ENCODE measurements around the gene ICA1L. TPM values are rescaled to one million over a fixed set of nuclear protein-coding genes. Genes with fewer than 3 reads are reported as not detected.

The ICA1L gene
- polyA plus RNA-seq, 1 donor from 2014 or later = 2.2 TPM

DNA sequence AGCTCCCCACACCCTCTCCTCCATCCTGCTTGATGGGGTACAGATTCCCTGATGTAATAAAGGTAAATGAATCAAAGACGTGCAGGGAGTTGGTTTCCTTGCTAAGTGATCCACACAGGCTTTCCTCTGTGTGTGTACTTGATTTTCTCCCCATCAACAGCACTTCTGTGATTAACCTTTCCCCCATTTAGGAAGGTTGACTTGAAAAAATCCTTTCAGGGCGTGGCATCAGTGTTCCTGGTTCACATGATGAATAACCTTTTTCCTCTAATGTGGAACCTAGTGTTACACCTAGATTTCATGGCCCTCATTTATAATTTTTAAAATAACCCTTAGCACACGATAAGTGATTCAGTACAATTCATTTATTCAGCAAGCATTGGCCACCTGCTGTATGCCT is 115.0 kb downstream of the ICA1L start:
- H3K4me3 Mint-ChIP-seq = no peak overlapping the region
- peaks cover 16% of the 10 kb centered on the region for H3K36me3 Mint-ChIP-seq
- peaks cover 0 to 3% (median 2%) of the 10 kb centered on the region in 3 donors for H3K4me1 Mint-ChIP-seq

DNA sequence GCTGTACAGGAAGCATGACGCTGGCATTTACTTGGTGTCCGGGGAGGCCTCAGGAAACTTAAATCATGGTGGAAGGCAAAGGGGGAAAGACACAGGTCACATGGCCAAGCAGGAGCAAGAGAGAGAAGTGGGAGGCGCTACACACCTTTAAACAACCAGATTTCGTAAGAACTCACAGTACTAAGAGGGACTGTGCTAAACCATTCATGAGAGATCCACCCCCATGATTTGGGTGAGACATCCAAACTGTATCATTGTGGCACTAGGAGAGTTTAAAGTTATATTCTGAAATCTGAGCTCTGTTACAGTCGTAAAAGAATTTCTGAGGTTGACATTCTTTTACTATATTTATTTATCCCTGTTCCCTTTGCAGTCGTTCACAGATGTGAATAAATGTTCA is 116.6 kb downstream of the ICA1L start:
- H3K36me3 Mint-ChIP-seq = peaks cover 14% of the 10 kb centered on the region
- H3K4me1 Mint-ChIP-seq = peaks cover 12% of the 10 kb centered on the region in 3 donors
- H3K9me3 Mint-ChIP-seq = peaks cover 0 to 2% (median 0%) of the 10 kb centered on the region in 3 donors
- no peaks in the 10 kb centered on the region for H3K27me3 Mint-ChIP-seq
- peak overlapping the region in 2 of 3 donors; percentile 65 to 67 for H3K27ac Mint-ChIP-seq
- no peak overlapping the region for H3K4me3 Mint-ChIP-seq

More for the DNA sequence above, 115.0 kb downstream of the ICA1L start:
- Mint-ChIP-seq H3K9me3 (peaks cover 0 to 2% (median 0%) of the 10 kb centered on the region in 3 donors), H3K27me3 (no peaks in the 10 kb centered on the region), H3K27ac (no peak overlapping the region)

DNA sequence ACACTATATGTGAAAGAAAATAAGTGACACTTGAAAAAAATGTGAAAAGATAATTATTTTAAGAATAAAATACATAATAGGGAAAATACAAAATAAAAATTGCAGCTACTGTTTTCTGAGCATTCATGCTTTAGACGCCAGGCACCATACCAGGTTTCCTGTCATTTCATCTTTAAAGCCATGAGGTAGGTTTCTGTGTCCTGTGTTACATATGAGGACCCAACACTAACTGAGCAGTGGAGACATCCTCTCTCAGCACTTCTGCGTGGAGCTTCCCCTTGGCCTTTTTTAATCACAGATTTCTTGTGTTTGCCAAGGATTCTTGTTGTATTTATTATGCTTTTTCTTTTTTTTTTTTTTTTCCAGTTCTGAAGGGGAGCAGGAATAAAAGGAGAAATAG is 119.5 kb downstream of the ICA1L start:
- peaks cover 20 to 32% (median 28%) of the 10 kb centered on the region in 3 donors for H3K4me1 Mint-ChIP-seq
- H3K9me3 Mint-ChIP-seq = peaks cover 0 to 2% (median 0%) of the 10 kb centered on the region in 3 donors
- H3K27ac Mint-ChIP-seq = no peak overlapping the region
- H3K27me3 Mint-ChIP-seq = no peaks in the 10 kb centered on the region
- no peak overlapping the region for H3K4me3 Mint-ChIP-seq
- peaks cover 10% of the 10 kb centered on the region for H3K36me3 Mint-ChIP-seq

DNA sequence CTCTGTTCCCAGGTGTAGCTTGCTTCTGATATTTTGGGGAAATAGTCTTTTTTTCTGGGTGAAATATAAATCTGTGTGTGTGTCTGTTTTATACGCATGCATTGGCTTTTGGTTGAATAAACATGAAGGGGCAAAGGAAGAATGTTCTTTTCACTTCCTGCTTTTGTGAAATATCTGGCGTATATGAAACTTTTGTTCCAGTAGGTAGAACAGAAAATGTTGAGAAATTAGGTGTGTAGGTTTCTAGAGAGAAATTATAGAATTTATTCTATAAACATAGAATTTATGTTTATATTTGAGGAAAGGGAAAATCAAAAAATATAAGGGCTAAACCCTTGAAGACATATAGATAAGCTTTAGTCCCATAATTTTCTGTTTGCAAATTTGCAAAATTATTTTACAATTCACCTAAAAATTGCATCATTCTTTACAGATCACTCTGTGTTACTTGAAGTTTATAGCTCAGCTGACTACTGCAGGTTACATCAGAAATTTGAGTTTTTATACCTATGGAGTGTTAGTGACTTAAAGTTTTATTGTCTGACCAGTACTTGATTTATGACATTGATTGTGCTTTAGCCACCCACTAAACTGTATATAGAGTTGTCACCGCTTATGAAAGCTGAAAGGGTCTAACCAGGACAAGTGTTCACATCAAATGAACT is 120.7 kb downstream of the ICA1L start:
- Mint-ChIP-seq H3K27me3 (no peaks in the 10 kb centered on the region), H3K27ac (peak overlapping the region; percentile 6 to 86 (median 84)), H3K9me3 (peaks cover 0 to 2% (median 0%) of the 10 kb centered on the region in 3 donors), H3K4me3 (peak overlapping the region in 3 of 4 donors; percentile 2 to 75 (median 45)), H3K36me3 (peaks cover 15% of the 10 kb centered on the region), H3K4me1 (peaks cover 24 to 39% (median 35%) of the 10 kb centered on the region in 3 donors)

GRCh38 chr2:202749477-202749876 is 122.1 kb downstream of the ICA1L start:
- peaks cover 0 to 2% (median 0%) of the 10 kb centered on the region in 3 donors for H3K9me3 Mint-ChIP-seq
- peak overlapping the region in 1 of 4 donors; percentile 75 for H3K4me3 Mint-ChIP-seq
- H3K36me3 Mint-ChIP-seq = peaks cover 19% of the 10 kb centered on the region
- H3K4me1 Mint-ChIP-seq = peaks cover 32 to 47% (median 39%) of the 10 kb centered on the region in 3 donors
- peak overlapping the region; percentile 14 to 72 (median 42) for H3K27ac Mint-ChIP-seq
- H3K27me3 Mint-ChIP-seq = no peaks in the 10 kb centered on the region

GRCh38 chr2:202743613-202744012 is 128.0 kb downstream of the ICA1L start:
- Mint-ChIP-seq H3K9me3 (peaks cover 5 to 15% (median 5%) of the 10 kb centered on the region in 3 donors), H3K4me3 (no peak overlapping the region), H3K36me3 (peaks cover 25% of the 10 kb centered on the region), H3K27ac (peak overlapping the region in 1 of 3 donors; percentile 28), H3K4me1 (peaks cover 15 to 23% (median 21%) of the 10 kb centered on the region in 3 donors), H3K27me3 (no peaks in the 10 kb centered on the region)

DNA sequence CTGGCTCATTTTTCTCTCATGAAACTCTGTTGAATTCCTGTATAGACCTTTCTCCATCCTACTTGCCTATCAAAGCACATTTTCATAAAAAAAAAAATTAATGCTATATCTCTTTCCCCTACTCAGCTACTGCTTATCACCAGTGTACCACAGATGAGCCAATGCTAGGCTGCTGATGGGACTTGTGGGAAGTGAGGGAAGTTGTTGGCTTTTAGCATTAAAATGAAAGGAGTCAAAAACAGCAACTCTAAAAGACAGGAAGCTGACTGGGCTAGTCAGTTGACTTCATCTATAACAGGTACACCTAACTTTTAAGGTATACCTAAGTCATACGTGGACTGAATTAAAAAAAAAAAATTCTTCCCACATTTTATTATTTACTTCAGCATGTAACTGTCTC is 134.7 kb downstream of the ICA1L start:
- Mint-ChIP-seq H3K27me3 (no peaks in the 10 kb centered on the region), H3K36me3 (peaks cover 23% of the 10 kb centered on the region)

DNA sequence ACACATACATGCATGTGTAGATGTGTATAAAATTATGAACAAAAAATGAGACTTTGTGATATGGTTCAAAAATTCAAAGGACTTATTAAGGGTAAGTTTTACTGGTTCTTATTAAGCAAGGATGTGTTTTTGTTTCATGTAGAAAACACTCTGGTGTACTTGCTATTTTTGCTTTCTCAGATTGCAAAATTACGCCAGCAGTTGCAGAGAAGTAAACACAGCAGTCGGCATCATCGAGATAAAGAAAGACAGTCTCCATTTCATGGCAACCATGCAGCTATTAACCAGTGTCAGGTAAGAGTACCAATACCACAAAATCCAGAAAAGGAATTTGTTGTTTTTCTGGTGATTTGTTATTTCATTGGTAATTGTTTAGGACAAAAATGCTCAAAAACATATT is 145.5 kb downstream of the ICA1L start:
- Mint-ChIP-seq H3K27ac (no peak overlapping the region), H3K4me1 (peaks cover 13 to 17% (median 14%) of the 10 kb centered on the region in 3 donors), H3K4me3 (no peak overlapping the region), H3K9me3 (no peaks in the 10 kb centered on the region), H3K36me3 (peaks cover 5% of the 10 kb centered on the region), H3K27me3 (no peaks in the 10 kb centered on the region)

More for the DNA sequence above, 134.7 kb downstream of the ICA1L start:
- H3K27ac Mint-ChIP-seq = peak overlapping the region in 1 of 3 donors; percentile 3
- no peak overlapping the region for H3K4me3 Mint-ChIP-seq
- H3K9me3 Mint-ChIP-seq = peaks cover 0 to 5% (median 0%) of the 10 kb centered on the region in 3 donors
- peaks cover 0 to 2% (median 0%) of the 10 kb centered on the region in 3 donors for H3K4me1 Mint-ChIP-seq

DNA sequence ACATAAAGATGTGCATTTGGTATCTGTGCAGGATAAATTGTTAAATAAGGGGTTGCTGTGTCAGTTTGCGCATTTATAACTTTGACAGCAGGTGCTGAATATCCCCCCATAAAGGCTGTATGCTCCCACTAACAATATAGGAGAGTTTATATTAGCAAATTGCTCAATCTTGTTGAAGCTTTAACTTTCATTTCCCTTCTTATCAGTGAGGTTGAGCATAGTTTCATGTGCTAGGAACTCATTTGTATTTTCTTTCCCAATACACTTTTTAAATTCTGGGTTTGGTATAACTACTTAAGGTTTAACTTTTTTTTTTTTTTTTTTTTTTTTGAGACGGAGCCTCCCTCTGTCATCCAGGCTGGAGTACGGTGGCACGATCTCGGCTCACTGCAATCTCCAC is 147.8 kb downstream of the ICA1L start:
- Mint-ChIP-seq H3K4me1 (peaks cover 16 to 24% (median 20%) of the 10 kb centered on the region in 3 donors), H3K36me3 (no peaks in the 10 kb centered on the region), H3K9me3 (no peaks in the 10 kb centered on the region), H3K4me3 (no peak overlapping the region), H3K27ac (no peak overlapping the region), H3K27me3 (no peaks in the 10 kb centered on the region)

Other genes starting within 250 kb of the ICA1L start
- gene FAM117B, start 236.8 kb downstream of the ICA1L start, polyA plus RNA-seq = 21.6 TPM
- gene WDR12, start 39.9 kb upstream of the ICA1L start, polyA plus RNA-seq = 16.6 TPM
- 7.7 TPM for gene CARF, start 40.5 kb upstream of the ICA1L start, polyA plus RNA-seq
- 4.9 TPM for gene NBEAL1, start 143.1 kb upstream of the ICA1L start, polyA plus RNA-seq

Data from IgD-negative memory B cell (primary cell).